ENCODE measurements around the gene IL20.

Gene IL20

GRCh38 chr1:206832352-206832880 lies 33.0 kb upstream of the IL20 start:
- Histone ChIP-seq H3K27me3 (ENCODE audit: control insufficient read depth, insufficient read depth, low read length) (no peaks in the 10 kb centered on the region), H3K9ac (ENCODE audit: low read depth, low read length) (no peak overlapping the region), H3K4me1 (ENCODE audit: control insufficient read depth, insufficient read depth, low read length) (no peaks in the 10 kb centered on the region)

DNA sequence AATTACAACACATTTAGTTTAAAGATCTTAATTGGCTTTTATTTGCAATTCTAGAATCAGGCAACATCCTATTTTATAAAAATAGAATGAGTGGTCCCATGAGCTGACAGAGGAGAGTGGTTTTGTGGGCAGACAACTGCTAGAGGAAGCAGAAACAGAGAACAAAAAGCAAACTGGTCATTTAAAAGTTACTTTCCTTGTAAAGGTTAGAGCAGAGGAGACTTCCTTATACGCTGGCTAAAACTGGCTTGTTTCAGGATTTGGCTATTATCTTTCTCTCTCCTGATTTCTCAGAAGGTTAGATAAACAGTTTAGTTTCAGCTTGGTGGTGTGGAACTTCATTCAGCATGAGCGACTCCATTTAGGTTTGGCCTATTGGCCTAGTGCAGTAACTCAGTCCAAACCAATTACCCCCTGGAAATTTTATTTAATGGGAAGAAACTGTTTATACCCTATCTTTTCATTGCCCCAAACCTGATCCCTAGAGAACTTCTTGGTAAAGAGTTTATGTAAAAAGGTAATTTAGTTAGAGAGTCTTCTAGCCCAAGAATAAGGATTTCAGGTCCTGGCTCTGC lies 32.2 kb upstream of the IL20 start:
- Histone ChIP-seq H3K36me3 (ENCODE audit: control insufficient read depth, insufficient read depth, low read length) (no peaks in the 10 kb centered on the region), H3K9me3 (ENCODE audit: control insufficient read depth, insufficient read depth, low read length) (no peaks in the 10 kb centered on the region), H3K4me3 (ENCODE audit: low read depth, low read length) (no peak overlapping the region), H3K9ac (ENCODE audit: low read depth, low read length) (no peak overlapping the region), H3K4me1 (ENCODE audit: control insufficient read depth, insufficient read depth, low read length) (no peaks in the 10 kb centered on the region), H3K27me3 (ENCODE audit: control insufficient read depth, insufficient read depth, low read length) (no peaks in the 10 kb centered on the region)

More at GRCh38 chr1:206832352-206832880, 33.0 kb upstream of the IL20 start:
- Histone ChIP-seq H3K4me3 (ENCODE audit: low read depth, low read length) (no peak overlapping the region), H3K9me3 (ENCODE audit: control insufficient read depth, insufficient read depth, low read length) (no peaks in the 10 kb centered on the region), H3K36me3 (ENCODE audit: control insufficient read depth, insufficient read depth, low read length) (no peaks in the 10 kb centered on the region)

- H3K4me3 ChIP-seq (ENCODE audit: low read depth, low read length) = no peak overlapping the region
- H3K36me3 ChIP-seq (ENCODE audit: control insufficient read depth, insufficient read depth, low read length) = no peaks in the 10 kb centered on the region
- H3K27me3 ChIP-seq (ENCODE audit: control insufficient read depth, insufficient read depth, low read length) = no peaks in the 10 kb centered on the region
- H3K4me1 ChIP-seq (ENCODE audit: control insufficient read depth, insufficient read depth, low read length) = no peaks in the 10 kb centered on the region
- H3K9me3 ChIP-seq (ENCODE audit: control insufficient read depth, insufficient read depth, low read length) = no peaks in the 10 kb centered on the region
- H3K9ac ChIP-seq (ENCODE audit: low read depth, low read length) = no peak overlapping the region
Measured at GRCh38 chr1:206833801-206834200, 31.6 kb upstream of the IL20 start.

DNA sequence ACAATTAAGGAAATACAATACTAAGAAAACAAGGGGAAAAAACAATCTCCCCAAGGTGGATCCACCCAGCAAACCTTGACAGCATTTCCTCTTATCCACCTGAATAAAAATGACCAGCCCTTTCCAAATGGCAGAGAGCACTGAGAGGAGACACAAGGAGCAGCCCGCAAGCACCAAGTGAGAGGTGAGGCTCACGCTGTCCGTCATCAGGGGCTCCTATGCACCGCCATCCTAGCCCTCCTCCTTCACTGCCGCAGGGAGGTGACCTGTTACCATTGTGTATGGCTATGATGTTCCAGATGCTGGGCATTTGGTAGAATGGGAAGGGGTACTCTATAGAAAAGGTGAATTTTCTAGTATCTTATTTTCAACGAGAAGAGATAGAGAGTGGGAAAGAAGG lies 31.2 kb upstream of the IL20 start:
- H3K27me3 ChIP-seq (ENCODE audit: control insufficient read depth, insufficient read depth, low read length) = no peaks in the 10 kb centered on the region
- H3K9ac ChIP-seq (ENCODE audit: low read depth, low read length) = no peak overlapping the region
- no peaks in the 10 kb centered on the region for H3K4me1 ChIP-seq (ENCODE audit: control insufficient read depth, insufficient read depth, low read length)
- H3K4me3 ChIP-seq (ENCODE audit: low read depth, low read length) = no peak overlapping the region
- H3K9me3 ChIP-seq (ENCODE audit: control insufficient read depth, insufficient read depth, low read length) = no peaks in the 10 kb centered on the region
- no peaks in the 10 kb centered on the region for H3K36me3 ChIP-seq (ENCODE audit: control insufficient read depth, insufficient read depth, low read length)

- Histone ChIP-seq H3K9ac (ENCODE audit: low read depth, low read length) (no peak overlapping the region), H3K4me1 (ENCODE audit: control insufficient read depth, insufficient read depth, low read length) (no peaks in the 10 kb centered on the region), H3K4me3 (ENCODE audit: low read depth, low read length) (no peak overlapping the region), H3K9me3 (ENCODE audit: control insufficient read depth, insufficient read depth, low read length) (no peaks in the 10 kb centered on the region), H3K27me3 (ENCODE audit: control insufficient read depth, insufficient read depth, low read length) (no peaks in the 10 kb centered on the region), H3K36me3 (ENCODE audit: control insufficient read depth, insufficient read depth, low read length) (no peaks in the 10 kb centered on the region)
Measured at GRCh38 chr1:206834711-206835110, 30.7 kb upstream of the IL20 start.

- Histone ChIP-seq H3K4me1 (ENCODE audit: control insufficient read depth, insufficient read depth, low read length) (no peaks in the 10 kb centered on the region), H3K4me3 (ENCODE audit: low read depth, low read length) (no peak overlapping the region), H3K36me3 (ENCODE audit: control insufficient read depth, insufficient read depth, low read length) (no peaks in the 10 kb centered on the region), H3K9ac (ENCODE audit: low read depth, low read length) (no peak overlapping the region), H3K27me3 (ENCODE audit: control insufficient read depth, insufficient read depth, low read length) (no peaks in the 10 kb centered on the region), H3K9me3 (ENCODE audit: control insufficient read depth, insufficient read depth, low read length) (no peaks in the 10 kb centered on the region)
Measured at GRCh38 chr1:206835186-206835585, 30.2 kb upstream of the IL20 start.

DNA sequence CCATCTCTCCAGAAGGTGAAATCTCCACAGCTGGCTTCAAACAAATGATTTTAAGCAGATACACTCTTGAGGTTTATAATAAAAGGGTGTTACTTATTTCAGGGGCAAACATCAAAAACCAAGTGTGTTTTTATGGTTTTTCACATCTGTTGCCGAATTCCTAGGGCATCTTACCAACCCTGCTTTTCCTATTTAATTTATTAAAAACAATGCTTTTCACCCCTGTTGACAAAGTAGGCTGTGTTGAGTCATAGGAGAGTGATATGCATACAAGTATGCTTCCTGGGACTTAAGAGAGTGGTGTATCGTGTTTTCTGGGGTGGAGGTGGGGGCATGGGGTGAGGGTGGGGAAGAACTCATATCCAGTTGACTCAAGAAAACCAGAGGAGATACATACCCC lies 29.3 kb upstream of the IL20 start:
- Histone ChIP-seq H3K9me3 (ENCODE audit: control insufficient read depth, insufficient read depth, low read length) (no peaks in the 10 kb centered on the region), H3K27me3 (ENCODE audit: control insufficient read depth, insufficient read depth, low read length) (no peaks in the 10 kb centered on the region), H3K4me3 (ENCODE audit: low read depth, low read length) (no peak overlapping the region), H3K4me1 (ENCODE audit: control insufficient read depth, insufficient read depth, low read length) (no peaks in the 10 kb centered on the region), H3K36me3 (ENCODE audit: control insufficient read depth, insufficient read depth, low read length) (no peaks in the 10 kb centered on the region), H3K9ac (ENCODE audit: low read depth, low read length) (no peak overlapping the region)

GRCh38 chr1:206839006-206839560 lies 26.3 kb upstream of the IL20 start:
- no peak overlapping the region for H3K9ac ChIP-seq (ENCODE audit: low read depth, low read length)
- H3K4me1 ChIP-seq (ENCODE audit: control insufficient read depth, insufficient read depth, low read length) = no peaks in the 10 kb centered on the region
- no peaks in the 10 kb centered on the region for H3K27me3 ChIP-seq (ENCODE audit: control insufficient read depth, insufficient read depth, low read length)
- no peak overlapping the region for H3K4me3 ChIP-seq (ENCODE audit: low read depth, low read length)
- no peaks in the 10 kb centered on the region for H3K36me3 ChIP-seq (ENCODE audit: control insufficient read depth, insufficient read depth, low read length)
- no peaks in the 10 kb centered on the region for H3K9me3 ChIP-seq (ENCODE audit: control insufficient read depth, insufficient read depth, low read length)

GRCh38 chr1:206839857-206840256 lies 25.6 kb upstream of the IL20 start:
- Histone ChIP-seq H3K36me3 (ENCODE audit: control insufficient read depth, insufficient read depth, low read length) (no peaks in the 10 kb centered on the region), H3K4me1 (ENCODE audit: control insufficient read depth, insufficient read depth, low read length) (no peaks in the 10 kb centered on the region), H3K9me3 (ENCODE audit: control insufficient read depth, insufficient read depth, low read length) (no peaks in the 10 kb centered on the region), H3K4me3 (ENCODE audit: low read depth, low read length) (no peak overlapping the region), H3K9ac (ENCODE audit: low read depth, low read length) (no peak overlapping the region), H3K27me3 (ENCODE audit: control insufficient read depth, insufficient read depth, low read length) (no peaks in the 10 kb centered on the region)

DNA sequence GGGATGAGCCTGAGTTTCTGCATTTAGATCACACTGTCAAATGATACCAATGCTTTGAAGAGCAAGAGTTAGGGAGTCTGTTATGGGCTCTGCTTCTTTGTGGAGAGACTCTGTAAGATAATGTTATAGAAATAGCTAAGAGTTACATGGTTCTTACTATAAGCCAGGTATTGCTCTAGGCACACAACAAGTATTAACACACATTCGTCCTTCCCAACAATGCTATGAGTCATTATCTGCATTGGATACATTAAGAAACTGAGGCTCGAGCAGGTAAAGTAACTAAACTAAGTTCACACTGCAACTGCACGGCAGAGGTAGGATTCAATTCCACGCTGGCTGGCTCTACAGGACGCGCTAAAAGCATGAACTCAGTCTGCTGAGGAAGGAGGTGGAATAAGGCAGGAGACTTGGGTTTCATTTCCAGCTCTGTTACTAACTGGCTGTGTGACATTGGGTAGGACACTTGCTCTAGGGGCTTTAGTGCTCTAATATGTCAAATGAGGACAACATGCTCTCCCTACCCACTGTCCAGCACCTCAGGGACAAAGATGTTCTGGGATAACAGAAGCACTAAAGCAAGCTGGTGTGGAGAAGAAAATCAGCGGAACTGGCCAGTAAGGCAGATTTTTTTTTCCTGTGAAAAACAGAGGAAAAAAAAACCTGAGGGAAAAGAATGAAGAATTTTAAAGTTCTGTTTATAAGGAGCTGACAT lies 23.7 kb upstream of the IL20 start:
- no peaks in the 10 kb centered on the region for H3K4me1 ChIP-seq (ENCODE audit: control insufficient read depth, insufficient read depth, low read length)
- H3K9me3 ChIP-seq (ENCODE audit: control insufficient read depth, insufficient read depth, low read length) = no peaks in the 10 kb centered on the region
- no peak overlapping the region for H3K4me3 ChIP-seq (ENCODE audit: low read depth, low read length)
- H3K36me3 ChIP-seq (ENCODE audit: control insufficient read depth, insufficient read depth, low read length) = no peaks in the 10 kb centered on the region
- no peak overlapping the region for H3K9ac ChIP-seq (ENCODE audit: low read depth, low read length)
- no peaks in the 10 kb centered on the region for H3K27me3 ChIP-seq (ENCODE audit: control insufficient read depth, insufficient read depth, low read length)

DNA sequence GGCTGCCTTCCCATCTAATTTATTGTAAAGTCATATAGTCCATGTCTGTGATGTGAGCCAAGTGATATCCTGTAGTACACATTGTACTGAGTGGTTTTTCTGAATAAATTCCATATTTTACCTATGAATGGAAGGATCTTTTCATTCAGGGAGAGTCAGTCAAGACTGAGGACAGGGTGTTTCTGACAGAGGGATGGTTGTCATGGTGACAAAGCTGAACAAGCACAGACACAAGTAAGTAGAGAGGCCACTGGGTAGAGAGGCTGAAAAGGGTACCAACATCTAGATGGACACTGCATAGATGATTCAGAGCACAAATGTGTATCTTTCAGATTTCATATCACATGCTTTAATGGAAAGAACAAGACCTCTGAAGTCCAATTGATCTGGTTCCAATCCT lies 22.6 kb upstream of the IL20 start:
- Histone ChIP-seq H3K27me3 (ENCODE audit: control insufficient read depth, insufficient read depth, low read length) (no peaks in the 10 kb centered on the region), H3K36me3 (ENCODE audit: control insufficient read depth, insufficient read depth, low read length) (no peaks in the 10 kb centered on the region), H3K9me3 (ENCODE audit: control insufficient read depth, insufficient read depth, low read length) (no peaks in the 10 kb centered on the region), H3K4me1 (ENCODE audit: control insufficient read depth, insufficient read depth, low read length) (no peaks in the 10 kb centered on the region), H3K4me3 (ENCODE audit: low read depth, low read length) (no peak overlapping the region), H3K9ac (ENCODE audit: low read depth, low read length) (no peak overlapping the region)

- Histone ChIP-seq H3K27me3 (ENCODE audit: control insufficient read depth, insufficient read depth, low read length) (no peaks in the 10 kb centered on the region), H3K4me1 (ENCODE audit: control insufficient read depth, insufficient read depth, low read length) (no peaks in the 10 kb centered on the region), H3K9ac (ENCODE audit: low read depth, low read length) (no peak overlapping the region), H3K4me3 (ENCODE audit: low read depth, low read length) (no peak overlapping the region), H3K36me3 (ENCODE audit: control insufficient read depth, insufficient read depth, low read length) (no peaks in the 10 kb centered on the region), H3K9me3 (ENCODE audit: control insufficient read depth, insufficient read depth, low read length) (no peaks in the 10 kb centered on the region)
Measured at GRCh38 chr1:206843626-206844025, 21.8 kb upstream of the IL20 start.
